BLaER1 (cell line): ENCODE data around the gene BTBD1.
"Not testable (repeated sequence)": the region's sequence is repeated elsewhere in the genome, so short reads cannot be mapped to it uniquely, and the experiment has no call there.

Source experiments
- H3K27ac ChIP-seq: shearing (Covaris generic); formaldehyde crosslinking; 2 replicates; pipeline ENCODE4 v1.8.1; 2022
- H3K27me3 ChIP-seq: shearing (Covaris generic); formaldehyde crosslinking; 2 replicates; pipeline ENCODE4 v1.8.1; 2022
- H3K36me3 ChIP-seq: shearing (Covaris generic); formaldehyde crosslinking; 2 replicates; pipeline ENCODE4 v1.8.1; 2022
- H3K4me1 ChIP-seq: shearing (Covaris generic); formaldehyde crosslinking; 2 replicates; pipeline ENCODE4 v1.8.1; 2022
- H3K4me2 ChIP-seq: shearing (Covaris generic); formaldehyde crosslinking; 2 replicates; pipeline ENCODE4 v1.8.1; 2022
- H3K4me3 ChIP-seq: shearing (Covaris generic); formaldehyde crosslinking; 2 replicates; pipeline ENCODE4 v1.8.1; 2022
- H3K9ac ChIP-seq: shearing (Covaris generic); formaldehyde crosslinking; 2 replicates; pipeline ENCODE4 v1.8.1; 2022
- H3K9me3 ChIP-seq: shearing (Covaris generic); formaldehyde crosslinking; 2 replicates; pipeline ENCODE4 v1.8.1; 2022
- H4K20me1 ChIP-seq: shearing (Covaris generic); formaldehyde crosslinking; 2 replicates; pipeline ENCODE4 v1.8.1; 2022
- Cebpa-rat ChIP-seq: shearing (Covaris generic); IDR thresholded peaks from 2 replicates; pipeline ENCODE4 v1.8.1; 2022

Gene BTBD1

DNA sequence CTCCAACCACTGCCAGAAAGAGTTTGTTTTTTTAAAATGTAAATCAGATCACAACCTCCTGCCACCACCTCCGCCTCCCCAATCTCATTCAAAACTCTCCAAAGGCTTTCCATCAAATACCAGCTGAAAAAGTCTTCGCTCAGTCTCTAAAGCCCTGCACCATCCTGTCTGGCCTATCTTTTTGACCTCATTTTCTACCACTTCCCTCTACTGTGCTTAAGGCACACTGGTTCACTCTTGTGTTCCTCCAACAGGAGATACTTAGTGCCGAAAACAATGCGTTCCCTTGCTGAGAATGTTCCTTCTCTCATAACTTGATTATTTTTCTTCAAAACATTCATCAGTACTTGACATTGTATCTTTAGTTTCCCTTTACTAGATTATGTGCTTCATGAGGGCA lies 3.5 kb downstream of the BTBD1 start:
- peaks cover 77% of the 10 kb centered on the region for H4K20me1 ChIP-seq

DNA sequence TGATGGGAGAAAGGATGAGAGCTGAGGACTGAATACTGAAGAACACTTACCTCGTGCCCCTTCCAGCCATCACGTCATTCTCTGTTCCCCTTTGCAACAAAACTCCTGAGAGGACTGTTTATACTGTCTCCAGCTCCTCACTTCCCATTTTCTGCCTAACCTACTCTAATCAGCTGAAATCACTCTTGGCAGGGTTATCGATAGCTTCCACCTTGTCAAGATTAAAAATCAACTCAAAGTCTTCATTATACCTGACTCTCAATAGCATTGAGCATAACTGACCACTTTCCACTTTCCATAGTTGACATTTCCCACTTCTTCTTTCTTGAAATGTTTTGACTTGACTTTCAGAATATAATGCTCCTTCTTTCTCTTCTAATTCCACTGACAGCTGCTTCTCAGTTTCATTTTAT lies 4.3 kb downstream of the BTBD1 start:
- Histone ChIP-seq H3K9me3 (no peaks in the 10 kb centered on the region), H3K9ac (no peak overlapping the region), H3K27ac (no peak overlapping the region), H3K4me1 (peaks cover 45% of the 10 kb centered on the region), H3K4me2 (peak overlapping the region; percentile 96), H3K36me3 (peaks cover 41% of the 10 kb centered on the region), H3K27me3 (no peaks in the 10 kb centered on the region), H3K4me3 (no peak overlapping the region), H4K20me1 (peaks cover 85% of the 10 kb centered on the region)
- no peak for TF ChIP-seq Cebpa-rat

More for the DNA sequence above, 3.5 kb downstream of the BTBD1 start:
- H3K4me1 ChIP-seq: peaks cover 49% of the 10 kb centered on the region
- no peaks in the 10 kb centered on the region for H3K9me3 ChIP-seq
- H3K36me3 ChIP-seq: peaks cover 34% of the 10 kb centered on the region
- H3K4me2 ChIP-seq: peak overlapping the region; percentile 96
- no peak overlapping the region; the same call in 1 of the 2 replicates for H3K4me3 ChIP-seq
- TF ChIP-seq Cebpa-rat: no peak
- no peak overlapping the region for H3K27ac ChIP-seq
- H3K9ac ChIP-seq: no peak overlapping the region; the same call in 1 of the 2 replicates
- H3K27me3 ChIP-seq: no peaks in the 10 kb centered on the region

DNA sequence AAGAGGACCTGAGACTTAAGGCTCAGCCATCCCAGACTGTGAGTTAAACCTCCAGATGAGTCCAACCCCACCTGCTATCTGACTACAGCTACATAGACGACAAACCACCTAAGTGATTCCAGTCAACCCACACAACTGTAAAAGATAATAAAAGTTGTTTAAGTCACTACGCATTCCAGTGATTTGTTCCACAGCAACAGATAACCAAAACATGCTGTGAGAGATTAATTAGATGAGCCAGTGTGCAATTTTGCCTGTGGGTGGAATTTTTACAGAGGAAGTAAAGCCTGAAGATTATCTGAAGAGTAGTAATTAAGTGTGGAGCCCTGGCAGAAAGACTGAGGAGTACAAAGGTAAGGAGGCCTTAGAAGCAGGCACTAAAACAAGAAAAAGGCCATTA lies 5.4 kb downstream of the BTBD1 start:
- Histone ChIP-seq H3K9ac (no peak overlapping the region), H3K4me2 (no peak overlapping the region), H3K4me3 (no peak overlapping the region), H3K9me3 (no peaks in the 10 kb centered on the region), H3K27me3 (no peaks in the 10 kb centered on the region), H3K36me3 (peaks cover 52% of the 10 kb centered on the region), H4K20me1 (peaks cover 96% of the 10 kb centered on the region), H3K4me1 (peaks cover 40% of the 10 kb centered on the region), H3K27ac (no peak overlapping the region)
- TF ChIP-seq Cebpa-rat: no peak

DNA sequence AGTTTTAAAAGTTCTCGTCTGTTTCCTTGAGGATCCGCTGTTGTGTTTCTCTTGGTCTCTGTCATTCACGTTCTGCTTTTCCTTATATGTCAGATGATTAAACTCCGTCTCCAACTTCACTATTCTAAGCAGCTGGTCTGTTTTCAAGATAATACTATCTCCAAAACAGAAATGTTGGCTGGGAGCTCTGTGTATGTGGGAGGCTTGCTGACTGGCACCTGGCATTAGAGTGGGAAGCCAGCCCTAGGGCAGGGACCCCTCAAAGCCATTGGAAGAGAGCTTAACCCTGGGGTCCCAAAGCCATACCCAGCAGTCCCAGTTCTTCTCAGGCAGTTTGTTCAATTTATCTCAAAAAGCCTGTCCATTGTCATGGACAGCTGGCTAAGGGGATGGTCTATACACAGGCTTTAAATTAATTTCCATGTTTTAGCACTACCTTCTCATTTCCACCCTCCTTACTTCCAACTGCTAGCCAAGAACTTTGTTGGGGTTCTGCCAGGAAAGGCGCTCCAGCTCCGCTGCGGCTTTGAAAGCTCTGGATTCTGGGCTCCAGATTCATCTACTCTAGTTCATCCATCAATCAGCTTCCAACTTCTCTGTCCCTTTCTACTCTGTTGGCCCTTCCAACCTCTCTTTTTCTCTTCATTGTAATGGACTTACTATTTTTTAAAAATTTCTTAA lies 9.2 kb downstream of the BTBD1 start:
- Histone ChIP-seq H3K27me3 (no peaks in the 10 kb centered on the region), H3K4me3 (no peak overlapping the region), H3K4me2 (no peak overlapping the region), H3K27ac (no peak overlapping the region), H3K36me3 (peaks cover 86% of the 10 kb centered on the region), H3K4me1 (peaks cover 7% of the 10 kb centered on the region), H3K9me3 (no peaks in the 10 kb centered on the region), H4K20me1 (peaks cover 89% of the 10 kb centered on the region), H3K9ac (no peak overlapping the region)
- no peak for TF ChIP-seq Cebpa-rat

DNA sequence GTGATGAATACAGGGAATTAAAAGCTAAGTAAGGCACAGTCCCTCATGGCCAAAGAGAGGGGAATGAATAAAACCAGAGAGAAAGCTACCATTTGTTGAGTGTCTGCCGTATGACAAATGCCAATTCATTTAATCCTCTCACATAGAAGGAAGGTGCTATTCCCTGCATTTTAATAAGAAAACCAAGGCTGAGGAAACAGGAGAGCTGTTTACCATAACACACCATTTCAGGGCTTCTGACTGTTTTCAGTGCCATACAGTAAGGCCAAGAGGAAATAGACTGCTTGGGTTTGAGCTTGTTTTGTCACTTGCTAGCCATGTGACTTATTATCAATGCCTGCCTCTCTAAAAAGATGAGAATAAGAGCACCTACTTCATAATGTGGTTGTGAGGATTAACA lies 10.1 kb downstream of the BTBD1 start:
- Histone ChIP-seq H3K9ac (no peak overlapping the region), H4K20me1 (peaks cover 82% of the 10 kb centered on the region), H3K36me3 (peaks cover 86% of the 10 kb centered on the region), H3K9me3 (no peaks in the 10 kb centered on the region), H3K4me1 (no peaks in the 10 kb centered on the region), H3K4me2 (no peak overlapping the region), H3K4me3 (no peak overlapping the region), H3K27ac (no peak overlapping the region), H3K27me3 (no peaks in the 10 kb centered on the region)
- no peak for TF ChIP-seq Cebpa-rat

DNA sequence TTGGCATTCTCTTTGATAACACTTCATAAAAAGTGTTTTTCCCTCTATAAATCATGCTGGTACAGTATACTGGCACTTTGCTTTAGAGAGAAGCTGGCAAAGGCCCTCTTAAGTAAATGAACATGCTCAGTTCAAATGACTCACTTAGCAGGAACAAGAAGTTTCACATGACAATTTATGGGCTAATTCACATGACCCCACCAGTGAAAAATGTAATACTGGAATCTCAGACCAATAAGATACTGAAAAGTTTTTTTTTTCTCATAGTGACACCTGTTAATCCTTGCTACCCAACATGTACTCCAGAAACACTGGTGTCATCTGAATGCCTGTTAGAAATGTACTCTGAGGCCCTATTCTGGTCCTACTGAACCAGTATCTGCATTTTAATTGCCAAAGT lies 13.9 kb downstream of the BTBD1 start:
- Histone ChIP-seq H3K4me1 (no peaks in the 10 kb centered on the region), H3K9me3 (no peaks in the 10 kb centered on the region), H3K4me2 (no peak overlapping the region), H3K27me3 (no peaks in the 10 kb centered on the region), H3K9ac (no peak overlapping the region), H3K36me3 (peaks cover 88% of the 10 kb centered on the region), H4K20me1 (peaks cover 63% of the 10 kb centered on the region), H3K27ac (no peak overlapping the region), H3K4me3 (no peak overlapping the region)
- TF ChIP-seq Cebpa-rat: no peak

DNA sequence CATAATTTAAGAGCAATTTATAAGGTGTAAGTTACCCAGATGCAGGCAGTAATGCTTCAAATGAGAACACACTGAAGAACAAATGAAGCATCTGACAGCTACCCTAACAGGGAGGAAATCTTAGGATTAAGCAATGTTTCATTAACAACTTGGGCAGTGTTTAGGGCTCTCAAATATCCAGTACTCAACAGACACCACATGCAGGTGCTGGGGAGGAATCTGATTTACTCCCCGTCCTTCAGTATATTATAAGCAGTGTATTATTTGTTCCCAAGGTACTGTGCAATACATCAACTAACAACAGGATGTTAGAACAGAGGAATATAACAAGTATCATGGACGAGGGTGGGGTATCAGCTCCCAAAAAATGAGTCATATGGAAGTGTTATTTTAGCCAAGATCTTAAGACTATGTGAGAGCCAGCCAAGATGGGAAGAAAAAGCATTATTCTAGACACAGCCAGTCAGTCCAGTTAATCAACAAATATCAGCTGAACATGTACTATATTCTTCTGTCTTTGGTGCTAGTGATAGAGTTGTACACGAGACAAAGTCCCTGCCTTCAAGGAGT lies 20.4 kb downstream of the BTBD1 start:
- Histone ChIP-seq H3K36me3 (peaks cover 82% of the 10 kb centered on the region), H3K4me1 (0 out of 2 replicates have a peak, but pooled peaks cover 5% of the 10 kb centered on the region), H3K4me2 (no peak overlapping the region), H3K9ac (no peak overlapping the region), H3K9me3 (no peaks in the 10 kb centered on the region), H3K4me3 (no peak overlapping the region), H3K27ac (no peak overlapping the region), H4K20me1 (peaks cover 68% of the 10 kb centered on the region), H3K27me3 (no peaks in the 10 kb centered on the region)
- no peak for TF ChIP-seq Cebpa-rat

DNA sequence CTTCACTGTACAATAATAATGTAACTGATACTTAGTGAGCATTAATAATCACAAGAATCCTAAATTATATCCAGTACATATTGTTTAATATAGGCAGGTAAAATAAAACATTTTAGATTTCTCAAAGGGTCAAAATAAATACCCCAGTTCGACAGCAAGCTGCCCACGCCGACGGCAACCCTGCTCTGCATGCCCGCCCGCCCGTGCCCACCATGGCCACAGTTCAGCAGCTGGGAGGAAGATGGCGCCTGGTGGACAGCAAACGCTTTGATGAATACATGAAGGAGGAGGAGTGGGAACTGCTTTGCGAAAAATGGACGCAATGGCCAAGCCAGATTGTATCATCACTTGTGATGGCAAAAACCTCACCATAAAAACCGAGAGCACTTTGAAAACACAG lies 22.9 kb downstream of the BTBD1 start:
- Histone ChIP-seq H3K36me3 (peaks cover 90% of the 10 kb centered on the region), H3K4me2 (no peak overlapping the region), H3K27ac (no peak overlapping the region), H4K20me1 (peaks cover 70% of the 10 kb centered on the region), H3K4me1 (0 out of 2 replicates have a peak, but pooled peaks cover 5% of the 10 kb centered on the region), H3K9ac (no peak overlapping the region), H3K27me3 (no peaks in the 10 kb centered on the region), H3K4me3 (no peak overlapping the region), H3K9me3 (peaks cover 5% of the 10 kb centered on the region)
- TF ChIP-seq Cebpa-rat: no peak

DNA sequence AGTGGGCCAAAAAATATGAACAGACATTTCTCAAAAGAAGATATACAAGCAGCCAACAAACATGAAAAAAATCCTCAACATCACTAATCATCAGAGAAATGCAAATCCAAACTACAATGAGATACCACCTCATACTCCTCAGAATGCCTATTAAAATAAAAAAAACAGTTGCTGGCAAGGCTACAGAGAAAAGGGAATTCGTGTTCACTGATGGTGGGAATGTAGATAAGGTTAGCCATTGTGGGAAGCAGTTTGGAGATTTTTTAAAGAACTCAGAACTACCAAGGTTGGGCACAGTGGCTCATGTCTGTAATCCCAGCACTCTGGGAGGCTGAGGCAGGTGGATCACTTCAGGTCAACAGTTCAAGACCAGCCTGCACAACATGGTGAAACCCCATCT lies 27.8 kb downstream of the BTBD1 start:
- Histone ChIP-seq H3K9ac (no peak overlapping the region), H3K27ac (no peak overlapping the region), H3K4me2 (no peak overlapping the region), H3K4me3 (no peak overlapping the region), H4K20me1 (peaks cover 74% of the 10 kb centered on the region), H3K4me1 (no peaks in the 10 kb centered on the region), H3K27me3 (no peaks in the 10 kb centered on the region), H3K9me3 (peaks cover 33% of the 10 kb centered on the region), H3K36me3 (peaks cover 84% of the 10 kb centered on the region)
- TF ChIP-seq Cebpa-rat: no peak

DNA sequence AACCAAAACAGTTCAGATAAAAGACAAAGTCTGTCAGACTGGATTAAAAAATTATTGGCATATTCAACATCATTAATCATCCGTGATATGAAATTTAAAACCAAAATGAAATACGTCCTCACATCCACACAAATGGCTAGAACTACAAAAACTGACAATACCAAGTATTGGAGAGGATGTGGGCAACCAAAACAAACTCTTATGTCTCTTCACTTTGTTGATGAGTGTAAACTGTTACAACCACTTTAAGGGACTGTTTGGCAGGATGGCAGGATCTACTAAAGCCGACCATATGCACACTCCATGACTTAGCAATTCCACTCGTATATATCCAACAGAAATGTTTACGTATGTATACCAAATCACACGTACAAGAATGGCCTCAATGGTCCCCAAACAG lies 30.8 kb downstream of the BTBD1 start:
- Histone ChIP-seq H3K36me3 (peaks cover 90% of the 10 kb centered on the region), H4K20me1 (peaks cover 76% of the 10 kb centered on the region), H3K4me1 (no peaks in the 10 kb centered on the region)

DNA sequence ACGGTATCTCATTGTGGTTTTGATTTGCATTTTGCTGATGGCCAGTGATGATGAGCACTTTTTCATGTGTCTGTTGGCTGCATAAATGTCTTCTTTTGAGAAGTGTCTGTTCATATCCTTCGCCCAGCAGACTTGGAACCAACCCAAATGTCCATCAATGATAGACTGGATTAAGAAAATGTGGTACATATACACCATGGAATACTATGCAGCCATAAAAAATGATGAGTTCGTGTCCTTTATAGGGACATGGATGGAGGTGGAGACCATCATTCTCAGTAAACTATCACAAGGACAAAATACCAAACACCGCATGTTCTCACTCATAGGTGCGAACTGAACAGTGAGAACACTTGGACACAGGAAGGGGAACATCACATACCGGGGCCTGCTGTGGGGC lies 35.8 kb downstream of the BTBD1 start:
- not testable (repeated sequence) for H3K27me3 ChIP-seq, H3K4me1 ChIP-seq, H3K4me2 ChIP-seq, H3K4me3 ChIP-seq, H3K9ac ChIP-seq, H3K27ac ChIP-seq
- Histone ChIP-seq H3K9me3 (peaks cover 20% of the 10 kb centered on the region), H3K36me3 (peaks cover 78% of the 10 kb centered on the region), H4K20me1 (peaks cover 61% of the 10 kb centered on the region)

More for the DNA sequence above, 30.8 kb downstream of the BTBD1 start:
- Histone ChIP-seq H3K9ac (no peak overlapping the region), H3K27me3 (no peaks in the 10 kb centered on the region), H3K4me2 (no peak overlapping the region), H3K27ac (no peak overlapping the region), H3K9me3 (peaks cover 50% of the 10 kb centered on the region), H3K4me3 (no peak overlapping the region)
- TF ChIP-seq Cebpa-rat: no peak
